Lower leg skin (tissue), 3 donors: Measurements from ENCODE around the gene CARD14.

Source experiments
- CTCF ChIP-seq, 3 donors: fragments of 450-650 bp; IDR thresholded peaks; one replicate each; pipeline ENCODE4 v1.5.1; 2016; ENCODE audit warnings: antibody characterized with exemption in 3 of 3, mild to moderate bottlenecking in 3 of 3, moderate library complexity in 2 of 3
- POLR2A ChIP-seq, 2 donors: fragments of 450-650 bp; IDR thresholded peaks; one replicate each; pipeline ENCODE4 v1.6.1; 2016 to 2017; ENCODE audit warnings: antibody characterized with exemption in 2 of 2, mild to moderate bottlenecking in 1 of 2, moderate library complexity in 1 of 2

- no peak for TF ChIP-seq CTCF (IDR thresholded peaks at IDR 0.05)
- no peak for TF ChIP-seq POLR2A (IDR thresholded peaks at IDR 0.05)
These were observed 23.5 kb upstream of the CARD14 start for GRCh38 chr17:80146121-80147034.
